GM23338 (cell line): ENCODE measurements around the gene PIGU. TPM values are rescaled to one million over a fixed set of nuclear protein-coding genes. Genes with fewer than 3 reads are reported as not detected.
"Not testable (repeated sequence)": the region's sequence is repeated elsewhere in the genome, so short reads cannot be mapped to it uniquely, and the experiment has no call there.

Source experiments
- ATAC-seq: fragments of 200-7000 bp; cut with Tn5 transposase; 3 replicates; pipeline ENCODE4 v1.9.1; 2020
- DNase-seq: peaks from one replicate; pipeline ENCODE4 v3.0.0-alpha.2; 2015; ENCODE audit warnings: low spot score
- H2AFZ ChIP-seq: fragments of 200-600 bp; sonication (generic); 2 replicates; pipeline ENCODE4 v1.8.0; 2016; ENCODE audit warnings: antibody characterized with exemption, mild to moderate bottlenecking, moderate library complexity
- H3F3A ChIP-seq: fragments of 200-600 bp; sonication (generic); replicated peaks from 2 replicates; pipeline ENCODE4 v1.8.0; 2017; ENCODE audit warnings: antibody characterized with exemption, mixed run types, low read depth
- H3K27ac ChIP-seq: fragments of 200-600 bp; sonication (generic); 2 replicates; pipeline ENCODE4 v1.6.1; 2016; ENCODE audit warnings: low read depth
- H3K27me3 ChIP-seq: fragments of 200-600 bp; sonication (generic); 2 replicates; pipeline ENCODE4 v1.8.0; 2016; ENCODE audit warnings: mild to moderate bottlenecking, mixed run types, moderate library complexity; ENCODE audit not compliant: insufficient read depth
- H3K36me3 ChIP-seq: fragments of 200-600 bp; sonication (generic); 2 replicates; pipeline ENCODE4 v1.8.0; 2016; ENCODE audit warnings: mild to moderate bottlenecking; ENCODE audit not compliant: insufficient read depth
- H3K4me1 ChIP-seq: fragments of 200-600 bp; sonication (generic); 2 replicates; pipeline ENCODE4 v1.8.0; 2016; ENCODE audit warnings: mild to moderate bottlenecking, moderate library complexity; ENCODE audit not compliant: insufficient read depth
- H3K4me2 ChIP-seq: fragments of 200-600 bp; sonication (generic); 2 replicates; pipeline ENCODE4 v1.7.1; 2017; ENCODE audit warnings: mixed run types
- H3K4me3 ChIP-seq: fragments of 200-600 bp; sonication (generic); 2 replicates; pipeline ENCODE4 v1.6.1; 2016; ENCODE audit warnings: mixed run types
- H3K79me2 ChIP-seq: fragments of 200-600 bp; sonication (generic); replicated peaks from 2 replicates; pipeline ENCODE4 v1.8.0; 2017; ENCODE audit warnings: mild to moderate bottlenecking; ENCODE audit not compliant: insufficient read depth
- H3K9me2 ChIP-seq: fragments of 200-600 bp; sonication (generic); 2 replicates; pipeline ENCODE4 v1.8.0; 2017; ENCODE audit not compliant: insufficient read depth
- H4K20me1 ChIP-seq: fragments of 200-600 bp; sonication (generic); replicated peaks from 2 replicates; pipeline ENCODE4 v1.8.0; 2017; ENCODE audit warnings: mild to moderate bottlenecking; ENCODE audit not compliant: insufficient read depth
- H3K27ac Mint-ChIP-seq: 2 replicates; pipeline ENCODE4 v1.8.0; 2020; ENCODE audit warnings: inconsistent platforms, mild to moderate bottlenecking, moderate library complexity, mixed read lengths
- H3K27me3 Mint-ChIP-seq: 3 replicates; pipeline ENCODE4 v1.8.0; 2022; ENCODE audit warnings: low read depth, mild to moderate bottlenecking, moderate library complexity, mixed read lengths, inconsistent platforms; ENCODE audit not compliant: insufficient read depth, poor library complexity
- H3K36me3 Mint-ChIP-seq: 3 replicates; pipeline ENCODE4 v1.8.0; 2021; ENCODE audit warnings: low read depth, mild to moderate bottlenecking, inconsistent platforms, moderate library complexity, mixed read lengths
- H3K4me1 Mint-ChIP-seq: 3 replicates; pipeline ENCODE4 v1.8.0; 2020; ENCODE audit warnings: mild to moderate bottlenecking, inconsistent platforms, mixed read lengths
- H3K4me3 Mint-ChIP-seq: 3 replicates; pipeline ENCODE4 v1.8.0; 2021; ENCODE audit warnings: moderate library complexity, mild to moderate bottlenecking, inconsistent platforms, mixed read lengths
- H3K9me3 Mint-ChIP-seq: 3 replicates; pipeline ENCODE4 v1.8.0; 2020; ENCODE audit warnings: moderate library complexity, mild to moderate bottlenecking, inconsistent platforms, mixed read lengths
- CREB1 ChIP-seq: fragments of 250-450 bp; sonication (Bioruptor Pico); IDR thresholded peaks from 2 replicates; pipeline ENCODE4 v1.5.0; 2020; ENCODE audit warnings: low read depth, mild to moderate bottlenecking, moderate library complexity
- ETS1 ChIP-seq: IDR thresholded peaks from 2 replicates; pipeline ENCODE4 v1.6.1; 2016; ENCODE audit warnings: antibody characterized with exemption
- EZH2 ChIP-seq: fragments of 200-600 bp; sonication (generic); IDR thresholded peaks from one replicate; pipeline ENCODE4 v1.8.0; 2017; ENCODE audit warnings: antibody characterized with exemption, mild to moderate bottlenecking, low read depth; ENCODE audit not compliant: unreplicated experiment
- EZH2phosphoT487 ChIP-seq: fragments of 200-600 bp; sonication (generic); IDR thresholded peaks from one replicate; pipeline ENCODE4 v1.8.1; 2018; ENCODE audit warnings: antibody characterized with exemption; ENCODE audit not compliant: unreplicated experiment
- JUNB ChIP-seq: IDR thresholded peaks from one replicate; pipeline ENCODE4 v1.6.1; 2016; ENCODE audit warnings: antibody characterized with exemption; ENCODE audit not compliant: unreplicated experiment
- NANOG ChIP-seq: IDR thresholded peaks from 2 replicates; pipeline ENCODE4 v1.6.1; 2016; ENCODE audit warnings: antibody characterized with exemption, borderline replicate concordance
- POLR2AphosphoS5 ChIP-seq: IDR thresholded peaks from 2 replicates; pipeline ENCODE4 v1.6.1; 2016; ENCODE audit warnings: antibody characterized with exemption, low read depth
- REST ChIP-seq: IDR thresholded peaks from one replicate; pipeline ENCODE4 v1.6.1; 2018; ENCODE audit warnings: antibody characterized with exemption; ENCODE audit not compliant: unreplicated experiment
- STAT1 ChIP-seq: IDR thresholded peaks from one replicate; pipeline ENCODE4 v1.6.1; 2016; ENCODE audit warnings: antibody characterized with exemption; ENCODE audit not compliant: unreplicated experiment
- ZNF114 ChIP-seq: fragments of 250-450 bp; sonication (Bioruptor Pico); IDR thresholded peaks from 2 replicates; pipeline ENCODE4 v1.5.0; 2020; ENCODE audit warnings: mild to moderate bottlenecking, moderate library complexity
- ZNF331 ChIP-seq: fragments of 250-450 bp; sonication (Bioruptor Pico); IDR thresholded peaks from 2 replicates; pipeline ENCODE4 v1.5.0; 2020; ENCODE audit warnings: low read depth, mild to moderate bottlenecking, moderate library complexity
- polyA plus RNA-seq: library from polyadenylated mRNA; unstranded; fragments of >200 nt; fragmentation: Nextera tagmentation; extraction: Ambion mirVana; gene quantifications from 2 replicates; pipeline ENCODE4 v1.2.1, GENCODE V29; 2016
- total RNA-seq: library from RNA; depleted of rRNA; stranded (reverse); fragments of >200 nt; shearing (Covaris generic); gene quantifications from 2 replicates; pipeline ENCODE4 v1.2.3, GENCODE V29; 2014

PIGU gene
- total and polyA plus RNA-seq, 2 experiments from 2014 or later, result 24.3 to 28.9 TPM

GRCh38 chr20:34715384-34715783 is 38.5 kb upstream of the PIGU start (continued):
- no peak for TF ChIP-seq REST

GRCh38 chr20:34713944-34714515 is 37.1 kb upstream of the PIGU start:
- H3K9me2 ChIP-seq, H3K4me3 Mint-ChIP-seq, H3K27ac ChIP-seq, H3F3A ChIP-seq, H3K79me2 ChIP-seq, H3K36me3 Mint-ChIP-seq, H3K4me2 ChIP-seq, DNase-seq, H4K20me1 ChIP-seq, H3K9me3 Mint-ChIP-seq, H3K4me1 ChIP-seq, H3K4me1 Mint-ChIP-seq, ATAC-seq, H3K36me3 ChIP-seq, H3K27ac Mint-ChIP-seq, H2AFZ ChIP-seq, H3K4me3 ChIP-seq: not testable (repeated sequence)
- H3K27me3 Mint-ChIP-seq, result peaks cover 22% of the 10 kb centered on the region
- H3K27me3 ChIP-seq, result peaks cover 25% of the 10 kb centered on the region

- Mint-ChIP-seq H3K4me1 (peaks cover 7% of the 10 kb centered on the region; the same call in 2 of the 3 replicates), H3K4me3 (no peak overlapping the region), H3K27me3 (peaks cover 23% of the 10 kb centered on the region), H3K27ac (no peak overlapping the region), H3K36me3 (no peaks in the 10 kb centered on the region), H3K9me3 (no peaks in the 10 kb centered on the region; the same call in 2 of the 3 replicates)
- DNase-seq (no peak), ATAC-seq (no peak)
- H3K27me3 ChIP-seq, result peaks cover 25% of the 10 kb centered on the region
- no peak overlapping the region for H3K27ac ChIP-seq
- H3K4me1 ChIP-seq, result peaks cover 5% of the 10 kb centered on the region; the same call in 1 of the 2 replicates
- 0 out of 2 replicates have a peak, but pooled peaks cover 3% of the 10 kb centered on the region for H3F3A ChIP-seq
- H4K20me1 ChIP-seq, result no peaks in the 10 kb centered on the region
- no peak overlapping the region for H2AFZ ChIP-seq
- H3K9me2 ChIP-seq, result no peaks in the 10 kb centered on the region
- H3K4me3 ChIP-seq, result no peak overlapping the region
- no peak overlapping the region for H3K4me2 ChIP-seq
- no peaks in the 10 kb centered on the region for H3K36me3 ChIP-seq
- H3K79me2 ChIP-seq, result no peaks in the 10 kb centered on the region
- TF ChIP-seq ZNF114 (CRISPR knock-in tag), result no peak
- no peak for TF ChIP-seq NANOG
- no peak for TF ChIP-seq CREB1 (CRISPR knock-in tag)
- no peak for TF ChIP-seq JUNB
- TF ChIP-seq ETS1, result no peak
- TF ChIP-seq STAT1, result no peak
- no peak for TF ChIP-seq EZH2
- no peak for TF ChIP-seq ZNF331 (CRISPR knock-in tag)
- TF ChIP-seq POLR2AphosphoS5, result no peak
- no peak for TF ChIP-seq EZH2phosphoT487
These were observed 36.5 kb upstream of the PIGU start for GRCh38 chr20:34713194-34713943.
